Endothelial cell of umbilical vein (primary cell): Measurements from ENCODE around the gene PAPPA2. TPM values are rescaled to one million over a fixed set of nuclear protein-coding genes. Genes with fewer than 3 reads are reported as not detected.

Source experiments
- BruUV-seq: library from RNA; stranded (reverse); fragments of 400-500 nt; replicated peaks from 2 replicates; lab custom pipeline; 2021; lab: Mats Ljungman, UMichigan
- CTCF ChIA-PET: fragments of 300-600, 350-600 bp; sonication (Branson Sonifier 250); formaldehyde crosslinking; loops from one replicate; lab custom pipeline; 2021; ENCODE audit warnings: antibody characterized with exemption, inconsistent platforms; lab: Charles Lee
- POLR2A ChIA-PET: fragments of 300-600, 350-600 bp; sonication (Branson Sonifier 250); formaldehyde crosslinking; loops from one replicate; lab custom pipeline; 2021; ENCODE audit warnings: antibody characterized with exemption, inconsistent platforms; lab: Charles Lee
- DNase-seq: peaks from one replicate; pipeline ENCODE4 v3.0.0-alpha.2; 2011; ENCODE audit warnings: low read depth, low spot score
- FAIRE-seq: peaks from 2 replicates; lab custom pipeline; 2011; peaks lifted over from hg19 to GRCh38; lab: Jason Lieb, UNC
- H2AFZ ChIP-seq: 2 replicates; pipeline ENCODE4 v1.6.0; 2012; ENCODE audit warnings: low read depth, low read length, control low read depth, inconsistent platforms
- H3K27ac ChIP-seq: 2 replicates; pipeline ENCODE4 v1.5.1; 2011; ENCODE audit warnings: low read depth, mild to moderate bottlenecking, control low read depth, low read length, moderate library complexity; ENCODE audit not compliant: insufficient read depth
- H3K27me3 ChIP-seq, 2 experiments: 2 replicates each; pipeline versions ENCODE4 v1.6.0 to v1.6.1; 2011; ENCODE audit warnings: low read length in 2 of 2, mixed read lengths in 1 of 2; ENCODE audit not compliant: control insufficient read depth in 2 of 2, insufficient read depth in 2 of 2
- H3K36me3 ChIP-seq, 2 experiments: 2 replicates in 1 of 2; 3 replicates in 1 of 2; pipeline ENCODE4 v1.5.1; 2011; ENCODE audit warnings: low read length in 2 of 2, mild to moderate bottlenecking in 1 of 2, moderate library complexity in 1 of 2; ENCODE audit not compliant: control insufficient read depth in 2 of 2, insufficient read depth in 2 of 2; ENCODE audit errors: extremely low read depth in 1 of 2
- H3K4me1 ChIP-seq: 3 replicates; pipeline ENCODE4 v1.5.1; 2011; ENCODE audit warnings: mild to moderate bottlenecking, low read length; ENCODE audit not compliant: control insufficient read depth, insufficient read depth; ENCODE audit errors: extremely low read depth
- H3K4me2 ChIP-seq: 2 replicates; pipeline ENCODE4 v1.6.1; 2011; ENCODE audit warnings: low read length, control low read depth, mixed read lengths; ENCODE audit not compliant: insufficient read depth
- H3K4me3 ChIP-seq, 3 experiments: fragments of 200-600 bp in 1 of 3; sonication (generic), shearing (Covaris generic) in 1 of 3; replicated peaks in 1 of 3; 2 replicates each; pipeline ENCODE4 v1.5.1; 2011 to 2016; ENCODE audit warnings: control low read depth in 3 of 3, low read length in 3 of 3, mild to moderate bottlenecking in 2 of 3, inconsistent platforms in 1 of 3, low read depth in 1 of 3, moderate library complexity in 1 of 3; ENCODE audit not compliant: insufficient read depth in 1 of 3
- H3K79me2 ChIP-seq: 2 replicates; pipeline ENCODE4 v1.6.0; 2012; ENCODE audit warnings: low read length, inconsistent platforms; ENCODE audit not compliant: control insufficient read depth, insufficient read depth
- H3K9ac ChIP-seq: replicated peaks from 2 replicates; pipeline ENCODE3; 2011; ENCODE audit warnings: low read length, control low read depth; ENCODE audit not compliant: insufficient read depth; ENCODE audit errors: extremely low read depth
- H3K9me1 ChIP-seq: replicated peaks from 3 replicates; pipeline ENCODE4 v1.6.0; 2011; ENCODE audit warnings: mild to moderate bottlenecking, low read length; ENCODE audit not compliant: control insufficient read depth, insufficient read depth; ENCODE audit errors: extremely low read depth
- H3K9me3 ChIP-seq: replicated peaks from 2 replicates; pipeline ENCODE4 v1.5.1; 2012; ENCODE audit warnings: low read length, inconsistent platforms; ENCODE audit not compliant: control insufficient read depth, insufficient read depth
- H4K20me1 ChIP-seq: replicated peaks from 2 replicates; pipeline ENCODE3; 2011; ENCODE audit warnings: mild to moderate bottlenecking, low read length; ENCODE audit not compliant: control insufficient read depth, insufficient read depth; ENCODE audit errors: extremely low read depth
- CTCF ChIP-seq, 2 donors: IDR thresholded peaks; 1 replicate in 1 of 2; 2 replicates in 1 of 2; pipeline ENCODE4 v1.5.1; 2011; ENCODE audit warnings: low read length in 2 of 2, mild to moderate bottlenecking in 2 of 2, moderate library complexity in 2 of 2, control low read depth in 1 of 2, inconsistent platforms in 1 of 2, low read depth in 1 of 2; ENCODE audit not compliant: insufficient read depth in 1 of 2; ENCODE audit errors: extremely low read depth in 1 of 2
- EZH2 ChIP-seq: IDR thresholded peaks from 2 replicates; pipeline ENCODE4 v1.6.1; 2012; ENCODE audit warnings: borderline replicate concordance, low read depth, mild to moderate bottlenecking, moderate library complexity, low read length, inconsistent platforms; ENCODE audit not compliant: severe bottlenecking
- FOS ChIP-seq: IDR thresholded peaks from 2 replicates; pipeline ENCODE4 v1.6.1; 2011; ENCODE audit warnings: mild to moderate bottlenecking, low read length, moderate library complexity, borderline replicate concordance; ENCODE audit not compliant: insufficient read depth
- GATA2 ChIP-seq: IDR thresholded peaks from 2 replicates; pipeline ENCODE4 v1.7.0; 2011; ENCODE audit warnings: low read depth, mild to moderate bottlenecking, moderate library complexity, mixed read lengths, low read length; ENCODE audit not compliant: insufficient read length, insufficient read depth
- JUN ChIP-seq: IDR thresholded peaks from 2 replicates; pipeline ENCODE4 v1.6.1; 2011; ENCODE audit warnings: borderline replicate concordance, low read depth; ENCODE audit not compliant: insufficient read length, insufficient read depth
- MAX ChIP-seq: IDR thresholded peaks from 2 replicates; pipeline ENCODE4 v1.6.1; 2011; ENCODE audit not compliant: insufficient read depth, insufficient read length
- MYC ChIP-seq: IDR thresholded peaks from one replicate; pipeline ENCODE4 v1.6.1; 2011; ENCODE audit warnings: mild to moderate bottlenecking, low read depth, low read length
- POLR2A ChIP-seq: IDR thresholded peaks from 2 replicates; pipeline ENCODE4 v1.6.1; 2012; ENCODE audit warnings: low read depth, mild to moderate bottlenecking, control low read depth, low read length
- POLR2AphosphoS5 ChIP-seq: IDR thresholded peaks from 2 replicates; pipeline ENCODE4 v1.6.1; 2012; ENCODE audit warnings: low read depth, mild to moderate bottlenecking, control low read depth, low read length, moderate library complexity; ENCODE audit not compliant: insufficient read depth
- dilution Hi-C: fragments of 300-500 bp; cut with MboI; formaldehyde crosslinking; loops from one replicate; pipeline ENCODE4 v1.15.0; 2019; ENCODE audit warnings: low sequenced_read_pairs; ENCODE audit not compliant: extremely low pct_ligation_motif_present
- intact Hi-C: fragments of 100-400 bp; cut with micrococcal nuclease; formaldehyde crosslinking; loops from one replicate; pipeline ENCODE4 v1.10.0; 2022
- polyA plus RNA-seq, 4 experiments: library from polyadenylated mRNA; depleted of rRNA in 3 of 4; stranded (reverse) in 3 of 4; unstranded in 1 of 4; fragments of >200 nt; gene quantifications; 2 replicates each; pipeline versions ENCODE4 v1.2.1 to v1.2.3, GENCODE V29; 2011 to 2012; ENCODE audit warnings: missing spikeins in 1 of 4
- total RNA-seq: library from RNA; stranded (reverse); gene quantifications from 2 replicates; pipeline ENCODE4 v1.2.3, GENCODE V29; 2021

Gene PAPPA2
- total and polyA plus RNA-seq, 2 donors (not counting 3 experiments of a cell fraction or from before 2014, with no cell fraction given), result not detected

- Histone ChIP-seq H3K27ac (no peak overlapping the region), H3K79me2 (no peaks in the 10 kb centered on the region), H3K9me1 (no peaks in the 10 kb centered on the region), H2AFZ (no peak overlapping the region), H3K9ac (no peak overlapping the region), H3K4me2 (no peak overlapping the region), H3K9me3 (peaks cover 4% of the 10 kb centered on the region), H3K36me3 (no peaks in the 10 kb centered on the region), H3K4me1 (no peaks in the 10 kb centered on the region), H4K20me1 (no peaks in the 10 kb centered on the region), H3K27me3 (no peaks in the 10 kb centered on the region), H3K4me3 (no peak overlapping the region)
- DNase-seq, result no peak
- dilution Hi-C loops, result no loop called here
- no peak for FAIRE-seq
- TF ChIP-seq GATA2, result no peak
- no peak for TF ChIP-seq POLR2A
- no peak for TF ChIP-seq MYC
- no peak for TF ChIP-seq CTCF (IDR thresholded peaks at IDR 0.05; ENCODE audit: extremely low read depth in 1 of 2, insufficient read depth in 1 of 2, low read depth in 1 of 2, low read length in 2 of 2)
- ChIA-PET CTCF (no interaction called here), POLR2A (no interaction called here)
- intact Hi-C loops, result no loop called here
- no TSS peak for BruUV-seq
These were observed 142.2 kb downstream of the PAPPA2 start for GRCh38 chr1:176605176-176605575.

- Histone ChIP-seq H3K9me1 (no peaks in the 10 kb centered on the region), H3K27ac (no peak overlapping the region), H3K9me3 (peaks cover 2% of the 10 kb centered on the region), H3K9ac (no peak overlapping the region), H3K4me3 (no peak overlapping the region), H3K27me3 (no peaks in the 10 kb centered on the region), H3K4me2 (no peak overlapping the region), H3K4me1 (no peaks in the 10 kb centered on the region), H3K36me3 (no peaks in the 10 kb centered on the region), H2AFZ (no peak overlapping the region), H3K79me2 (no peaks in the 10 kb centered on the region), H4K20me1 (no peaks in the 10 kb centered on the region)
- no TSS peak for BruUV-seq
- intact Hi-C loops, result no loop called here
- dilution Hi-C loops, result no loop called here
- no peak for FAIRE-seq
- CTCF ChIA-PET, result no interaction called here
- no peak for TF ChIP-seq FOS
- TF ChIP-seq JUN, result no peak
- TF ChIP-seq MYC, result no peak
- TF ChIP-seq CTCF (IDR thresholded peaks at IDR 0.05; ENCODE audit: extremely low read depth in 1 of 2, insufficient read depth in 1 of 2, low read depth in 1 of 2, low read length in 2 of 2), result no peak
- no peak for TF ChIP-seq EZH2
- TF ChIP-seq POLR2AphosphoS5, result no peak
- TF ChIP-seq MAX, result no peak
- POLR2A ChIA-PET, result no interaction called here
- DNase-seq, result no peak
These were observed 146.8 kb downstream of the PAPPA2 start for GRCh38 chr1:176609556-176610408.
